GM19397 (cell line): Measurements from ENCODE around the gene GRIA4.
"Not testable (repeated sequence)": the region's sequence is repeated elsewhere in the genome, so short reads cannot be mapped to it uniquely, and the experiment has no call there.

Experiments
- ATAC-seq: cut with Tn5 transposase; IDR thresholded peaks from one replicate; pipeline ENCODE4 v1.9.1; 2021; ENCODE audit warnings: mild to moderate bottlenecking, moderate library complexity; ENCODE audit not compliant: unreplicated experiment

The GRIA4 gene

GRCh38 chr11:105854269-105854668 is 244.4 kb downstream of the GRIA4 start:
- ATAC-seq: no peak

DNA sequence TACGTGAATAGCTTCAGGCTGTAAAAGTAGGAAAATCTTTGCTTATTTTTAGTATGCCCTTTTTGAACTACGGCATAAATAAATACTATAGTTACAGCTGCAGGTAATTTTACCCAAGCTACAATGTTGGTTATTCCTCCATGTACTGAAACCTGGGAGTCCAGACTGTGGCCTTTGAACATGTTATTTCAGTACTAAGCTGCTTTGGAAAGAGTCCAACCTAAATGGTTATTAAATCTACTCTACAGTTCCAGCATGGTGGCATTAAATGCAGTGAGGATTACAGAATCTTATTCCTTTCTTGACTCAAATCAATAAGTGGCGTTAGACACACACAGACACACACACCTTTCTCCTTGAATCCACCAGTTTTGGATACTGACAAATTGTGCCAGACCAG is 247.1 kb downstream of the GRIA4 start:
- no peak for ATAC-seq

- no peak for ATAC-seq
These were observed 247.9 kb downstream of the GRIA4 start for GRCh38 chr11:105857728-105858127.

- ATAC-seq: no peak
These were observed 249.0 kb downstream of the GRIA4 start for GRCh38 chr11:105858841-105859240.

DNA sequence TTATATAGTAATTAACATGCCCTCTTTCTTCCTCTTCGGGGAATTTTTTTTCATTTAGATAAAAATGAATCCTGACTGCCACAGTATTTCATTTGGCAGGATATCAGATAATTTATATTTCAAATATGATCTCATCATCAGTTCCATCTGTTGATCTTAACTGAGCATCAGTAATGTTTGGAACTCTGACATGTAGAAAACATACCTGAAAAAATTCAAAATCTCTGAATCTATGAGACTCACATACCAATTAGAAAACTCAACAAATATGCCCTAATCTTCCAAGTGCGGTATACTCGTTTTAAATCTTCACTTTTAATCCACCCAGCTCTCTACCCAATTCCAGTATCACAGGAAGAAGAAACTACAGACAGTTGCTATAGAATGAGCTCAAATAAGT is 250.2 kb downstream of the GRIA4 start:
- ATAC-seq: no peak

- ATAC-seq: no peak
These were observed 251.4 kb downstream of the GRIA4 start for GRCh38 chr11:105861225-105861624.

DNA sequence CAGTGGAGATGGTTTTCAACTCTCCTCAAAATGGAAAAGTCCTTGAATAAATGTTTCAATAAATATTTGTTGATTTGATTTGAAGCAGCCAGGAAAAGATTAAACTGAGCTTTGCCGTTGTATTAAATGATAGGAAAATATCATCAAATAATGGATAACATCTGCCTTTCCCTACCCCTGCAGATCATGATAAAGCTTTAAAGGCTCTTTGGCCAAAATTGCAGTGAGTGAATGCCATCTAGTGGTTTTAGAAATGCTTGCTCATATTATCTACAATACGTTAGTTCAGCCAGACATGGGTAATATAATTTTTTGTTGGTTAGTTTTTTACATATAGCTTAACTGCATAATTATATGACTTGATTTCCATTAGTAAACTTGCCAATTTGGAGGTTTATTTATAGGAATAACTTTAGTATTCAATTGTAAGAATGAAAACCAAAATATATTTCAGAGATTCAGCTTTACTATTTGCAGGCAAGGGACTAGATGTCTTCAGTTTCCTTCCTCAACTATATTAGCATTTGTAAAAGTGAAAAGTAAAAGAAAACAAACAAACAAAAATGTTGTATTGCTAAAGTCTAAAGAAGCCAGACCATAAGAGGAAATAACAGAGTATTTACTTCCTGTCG is 253.0 kb downstream of the GRIA4 start:
- ATAC-seq: peak; percentile 67

- no peak for ATAC-seq
These were observed 253.7 kb downstream of the GRIA4 start for GRCh38 chr11:105863523-105863922.

- no peak for ATAC-seq
These were observed 257.9 kb downstream of the GRIA4 start for GRCh38 chr11:105867742-105868141.

DNA sequence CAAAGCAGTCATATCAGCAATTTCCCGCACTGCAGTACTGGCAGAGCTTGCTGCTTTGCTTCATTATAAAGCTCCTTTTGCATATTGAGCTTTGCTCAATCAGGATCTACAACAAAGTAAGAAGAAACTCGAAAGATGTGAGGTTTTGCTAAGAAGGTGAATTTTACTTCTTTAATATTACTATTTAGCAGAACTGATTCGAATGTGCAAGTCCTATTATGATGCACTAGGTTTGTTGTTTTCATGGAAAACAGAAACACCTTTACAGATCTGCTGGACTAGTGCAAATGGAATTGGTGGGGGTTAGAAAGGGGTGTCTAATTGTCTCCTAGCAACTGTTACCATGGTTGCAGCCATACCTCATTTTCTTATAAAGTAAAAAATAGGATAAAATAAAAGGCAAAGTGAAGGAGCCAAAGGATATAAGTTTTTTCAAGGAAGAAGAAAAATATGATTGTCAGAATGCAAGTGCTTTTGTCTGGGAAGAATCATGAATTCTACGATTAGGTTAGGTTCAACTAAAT is 259.0 kb downstream of the GRIA4 start:
- ATAC-seq: no peak

DNA sequence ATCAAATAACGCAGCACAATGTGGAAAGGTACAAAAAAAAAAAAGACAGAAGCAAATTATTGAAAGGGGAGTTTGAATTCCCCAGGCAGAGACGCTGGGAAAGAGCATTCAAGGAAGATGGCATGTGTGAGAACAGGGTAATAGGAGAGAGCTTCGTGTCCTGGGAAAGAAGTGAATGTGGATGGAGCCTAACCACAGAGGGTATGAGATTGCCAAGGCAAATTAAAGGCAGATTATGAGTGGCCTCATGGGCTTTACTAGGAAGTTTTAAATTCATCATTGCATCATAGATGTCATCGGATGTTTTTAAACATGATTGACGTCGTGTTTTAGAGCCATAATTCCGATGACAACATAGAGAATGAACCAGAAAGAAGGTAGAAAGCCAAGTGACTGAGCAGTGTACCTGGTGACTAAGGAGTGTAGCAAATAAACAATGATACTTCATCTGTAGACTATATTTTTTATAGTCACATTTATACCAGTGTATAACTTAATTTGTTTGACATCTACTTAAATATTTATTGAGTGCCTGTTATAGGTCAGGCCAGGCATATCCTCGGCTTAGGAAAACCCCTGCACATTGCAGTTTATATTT is 260.7 kb downstream of the GRIA4 start:
- no peak for ATAC-seq

DNA sequence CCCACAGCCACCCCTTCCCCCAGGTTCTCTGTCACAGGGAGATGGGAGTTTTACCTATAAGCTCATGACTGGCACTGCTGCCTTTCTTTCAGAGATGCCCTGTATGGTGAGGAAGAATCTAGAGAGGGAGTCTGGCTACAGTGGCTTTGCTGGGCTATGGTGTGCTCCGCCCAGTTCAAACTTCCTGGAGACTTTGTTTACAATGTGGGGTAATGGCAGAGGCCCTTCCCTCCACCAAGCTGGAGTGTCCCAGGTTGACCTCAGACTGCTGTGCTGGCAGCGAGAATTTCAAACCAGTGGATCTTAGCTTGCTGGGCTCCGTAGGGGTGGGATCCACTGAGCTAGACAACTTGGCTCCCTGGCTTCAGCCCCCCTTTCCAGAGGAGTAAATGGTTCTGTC is 268.6 kb downstream of the GRIA4 start:
- no peak for ATAC-seq

- not testable (repeated sequence) for ATAC-seq
These were observed 269.1 kb downstream of the GRIA4 start for GRCh38 chr11:105878927-105879326.

DNA sequence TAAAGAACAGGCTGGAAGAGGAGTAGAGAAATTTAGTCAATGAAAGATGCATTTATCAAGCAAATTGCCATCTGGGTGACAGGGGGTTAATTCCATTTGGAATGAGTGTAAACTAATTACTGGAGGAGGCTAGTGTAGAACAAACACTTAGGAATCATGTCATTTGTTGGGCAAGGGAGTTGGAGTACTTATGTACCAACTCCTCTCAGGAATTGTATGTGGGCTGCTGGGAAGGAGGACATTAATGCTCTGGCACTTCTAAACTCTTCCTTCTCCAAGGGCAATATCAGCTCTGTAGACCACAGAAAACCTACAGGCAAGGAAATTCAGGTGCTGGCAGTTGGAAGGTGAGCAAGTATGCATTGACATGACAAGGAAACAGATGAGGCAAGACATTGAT is 271.2 kb downstream of the GRIA4 start:
- no peak for ATAC-seq

DNA sequence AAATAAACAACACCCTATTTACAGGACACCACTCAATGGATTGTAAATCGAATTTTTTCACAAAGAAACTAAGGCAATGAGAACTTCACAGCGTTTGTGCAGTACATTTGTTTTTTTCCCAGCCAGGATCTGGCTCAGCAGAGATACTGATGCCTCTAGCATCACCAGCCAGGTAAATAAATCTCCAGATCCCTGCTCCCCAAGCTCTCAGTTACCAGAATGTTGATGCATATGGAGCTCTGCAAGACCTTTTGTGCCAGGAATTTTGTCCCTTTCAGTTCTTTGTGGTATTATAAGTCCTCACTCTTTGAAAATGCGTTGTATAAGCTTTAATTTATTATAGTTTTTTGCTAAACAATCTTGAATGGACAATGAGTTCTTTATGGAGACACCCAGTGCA is 274.6 kb downstream of the GRIA4 start:
- no peak for ATAC-seq

- ATAC-seq: no peak
These were observed 281.8 kb downstream of the GRIA4 start for GRCh38 chr11:105891685-105892084.

DNA sequence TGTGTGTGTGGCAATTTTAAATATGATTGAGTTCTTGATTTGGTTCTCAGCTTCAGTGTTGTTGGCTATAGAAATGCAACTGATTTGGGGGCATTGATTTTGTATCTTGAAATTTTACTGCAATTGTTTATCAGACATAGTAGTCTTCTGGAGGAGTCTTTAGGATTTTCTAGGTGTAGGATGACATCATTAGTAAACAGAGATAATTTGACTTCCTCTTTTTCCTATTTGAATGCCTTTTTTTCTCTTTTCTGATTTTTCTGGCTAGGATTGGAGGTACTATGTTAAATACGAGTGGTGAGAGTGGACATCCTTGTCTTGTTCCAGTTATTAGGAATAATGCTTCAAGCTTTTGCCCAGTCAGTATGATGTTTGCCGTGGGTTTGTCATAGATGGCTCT is 287.3 kb downstream of the GRIA4 start:
- ATAC-seq: no peak

DNA sequence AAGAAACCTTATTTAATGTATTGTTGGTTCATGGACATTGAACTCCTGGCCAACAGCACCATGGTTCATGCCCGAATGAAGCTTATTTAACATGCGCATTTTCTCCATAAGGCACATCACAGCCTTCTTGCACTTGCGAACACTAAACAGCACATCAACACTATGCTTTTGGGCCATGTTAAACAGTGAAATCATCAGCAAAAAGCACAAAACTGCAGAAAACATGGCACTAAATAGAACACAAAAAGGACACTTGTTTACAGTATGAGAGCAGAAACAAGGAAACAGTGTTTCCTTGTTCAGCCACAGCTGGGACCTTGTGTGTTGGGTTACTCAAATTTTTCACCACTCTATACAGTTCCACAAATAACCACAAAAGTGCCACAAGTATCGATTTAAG is 289.9 kb downstream of the GRIA4 start:
- ATAC-seq: no peak

DNA sequence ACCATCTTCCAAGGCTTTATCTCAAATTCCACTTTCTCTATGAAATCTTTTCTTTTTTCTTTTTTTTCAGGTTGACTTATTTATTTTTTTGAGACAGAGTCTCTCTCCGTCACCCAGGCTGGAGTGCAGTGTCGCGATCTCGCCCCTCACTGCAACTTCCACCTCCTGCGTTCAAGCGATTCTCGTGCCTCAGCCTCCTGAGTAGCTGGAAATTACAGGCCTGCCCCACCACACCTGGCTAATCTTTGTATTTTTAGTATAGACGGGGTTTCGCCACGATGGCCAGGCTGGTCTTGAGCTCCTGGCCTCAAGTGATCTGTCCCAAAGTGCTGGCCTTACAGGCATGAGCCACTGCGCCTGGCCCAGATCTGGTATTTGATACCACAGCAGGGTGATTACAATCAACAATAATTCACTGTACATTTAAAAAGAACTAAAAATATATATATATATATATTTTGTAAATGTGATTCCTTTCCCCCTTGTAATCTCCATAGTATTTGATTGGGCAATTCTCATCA is 290.7 kb downstream of the GRIA4 start:
- ATAC-seq: no peak

GRCh38 chr11:105903113-105903512 is 293.2 kb downstream of the GRIA4 start:
- ATAC-seq: no peak

- ATAC-seq: no peak
These were observed 296.6 kb downstream of the GRIA4 start for GRCh38 chr11:105906517-105906916.

GRCh38 chr11:105907319-105907718 is 297.4 kb downstream of the GRIA4 start:
- no peak for ATAC-seq
